ENCODE measurements around the gene ZNF687.

Gene ZNF687

DNA sequence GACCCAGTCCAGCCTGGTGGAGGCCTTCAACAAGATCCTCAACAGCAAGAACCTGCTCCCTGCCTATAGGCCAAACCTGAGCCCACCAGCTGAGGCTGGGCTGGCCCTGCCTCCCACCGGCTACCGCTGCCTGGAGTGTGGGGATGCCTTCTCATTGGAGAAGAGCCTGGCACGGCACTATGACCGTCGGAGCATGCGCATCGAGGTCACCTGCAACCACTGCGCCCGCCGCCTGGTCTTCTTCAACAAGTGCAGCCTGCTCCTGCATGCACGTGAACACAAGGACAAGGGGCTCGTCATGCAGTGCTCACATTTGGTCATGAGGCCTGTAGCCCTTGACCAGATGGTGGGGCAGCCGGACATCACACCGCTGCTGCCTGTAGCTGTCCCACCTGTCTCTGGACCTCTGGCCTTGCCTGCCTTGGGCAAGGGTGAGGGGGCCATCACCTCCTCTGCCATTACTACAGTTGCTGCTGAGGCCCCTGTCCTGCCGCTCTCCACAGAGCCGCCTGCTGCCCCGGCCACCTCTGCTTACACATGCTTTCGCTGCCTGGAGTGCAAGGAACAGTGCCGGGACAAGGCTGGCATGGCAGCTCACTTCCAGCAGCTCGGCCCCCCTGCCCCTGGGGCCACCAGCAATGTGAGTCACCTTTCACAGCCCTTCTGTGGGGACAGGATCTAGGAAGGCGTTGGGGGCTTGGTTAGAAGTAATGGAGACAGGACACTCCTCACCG, 5.8 kb downstream of the ZNF687 start:
- no peak for DNase-seq (ENCODE audit: low spot score in 2 of 2)
- H3K27me3 Mint-ChIP-seq = no peaks in the 10 kb centered on the region
- H3K27ac Mint-ChIP-seq = no peak overlapping the region
- ATAC-seq (ENCODE audit: low read depth) = no peak
- H3K9me3 Mint-ChIP-seq = no peaks in the 10 kb centered on the region
- no peak overlapping the region for H3K4me3 Mint-ChIP-seq
- H3K4me1 Mint-ChIP-seq = peaks cover 33% of the 10 kb centered on the region
- peaks cover 8% of the 10 kb centered on the region for H3K36me3 Mint-ChIP-seq

DNA sequence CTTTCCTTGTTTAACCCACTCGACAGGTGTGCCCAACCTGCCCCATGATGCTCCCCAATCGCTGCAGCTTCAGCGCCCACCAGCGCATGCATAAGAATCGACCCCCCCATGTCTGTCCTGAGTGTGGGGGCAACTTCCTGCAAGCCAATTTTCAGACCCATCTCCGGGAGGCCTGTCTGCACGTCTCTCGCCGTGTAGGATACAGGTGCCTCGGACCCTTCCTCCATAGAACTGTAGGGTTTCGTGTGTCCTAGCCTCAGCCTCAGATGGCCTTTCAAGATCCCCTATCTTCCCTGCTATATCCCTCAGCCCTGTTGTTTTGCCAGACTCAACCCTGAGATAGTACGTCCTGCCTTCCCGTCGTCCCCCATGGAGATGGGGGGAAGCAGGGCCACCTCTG, 6.4 kb downstream of the ZNF687 start:
- Mint-ChIP-seq H3K9me3 (no peaks in the 10 kb centered on the region), H3K36me3 (peaks cover 8% of the 10 kb centered on the region), H3K4me1 (peaks cover 27% of the 10 kb centered on the region), H3K27me3 (no peaks in the 10 kb centered on the region), H3K27ac (no peak overlapping the region), H3K4me3 (no peak overlapping the region)
- ATAC-seq (ENCODE audit: low read depth) = no peak
- DNase-seq (ENCODE audit: low spot score in 2 of 2) = no peak

DNA sequence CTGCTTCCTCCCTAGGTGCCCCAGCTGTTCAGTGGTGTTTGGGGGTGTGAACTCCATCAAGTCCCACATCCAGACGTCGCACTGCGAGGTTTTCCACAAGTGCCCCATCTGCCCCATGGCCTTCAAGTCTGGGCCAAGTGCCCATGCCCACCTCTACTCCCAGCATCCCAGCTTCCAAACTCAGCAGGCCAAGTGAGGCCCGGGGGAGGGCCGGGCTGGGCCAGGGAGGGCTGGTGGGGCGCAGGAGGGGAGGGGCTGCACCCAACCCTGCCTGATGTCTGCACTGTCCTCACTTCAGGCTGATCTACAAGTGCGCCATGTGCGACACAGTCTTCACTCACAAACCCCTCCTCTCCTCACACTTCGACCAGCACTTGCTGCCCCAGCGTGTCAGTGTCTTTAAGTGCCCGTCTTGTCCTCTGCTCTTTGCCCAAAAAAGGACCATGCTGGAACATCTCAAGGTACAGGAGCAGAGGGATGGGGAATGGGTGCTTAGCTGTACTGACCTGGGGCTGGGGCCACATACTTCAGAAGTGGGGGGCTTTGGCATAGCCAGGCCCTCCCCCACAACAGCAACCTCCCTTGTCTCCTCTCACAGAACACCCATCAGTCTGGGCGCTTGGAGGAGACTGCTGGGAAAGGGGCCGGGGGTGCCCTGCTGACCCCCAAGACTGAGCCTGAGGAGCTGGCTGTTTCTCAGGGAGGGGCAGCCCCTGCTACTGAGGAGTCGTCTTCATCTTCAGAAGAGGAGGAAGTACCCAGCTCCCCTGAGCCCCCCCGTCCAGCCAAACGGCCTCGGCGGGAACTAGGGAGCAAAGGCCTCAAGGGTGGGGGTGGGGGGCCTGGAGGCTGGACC, 7.2 kb downstream of the ZNF687 start:
- DNase-seq (ENCODE audit: low spot score in 2 of 2) (peak in 1 of 2 donors; percentile 13), ATAC-seq (ENCODE audit: low read depth) (no peak)
- Mint-ChIP-seq H3K4me3 (no peak overlapping the region), H3K27me3 (no peaks in the 10 kb centered on the region), H3K36me3 (peaks cover 13% of the 10 kb centered on the region), H3K4me1 (peaks cover 19% of the 10 kb centered on the region), H3K27ac (no peak overlapping the region), H3K9me3 (no peaks in the 10 kb centered on the region)

DNA sequence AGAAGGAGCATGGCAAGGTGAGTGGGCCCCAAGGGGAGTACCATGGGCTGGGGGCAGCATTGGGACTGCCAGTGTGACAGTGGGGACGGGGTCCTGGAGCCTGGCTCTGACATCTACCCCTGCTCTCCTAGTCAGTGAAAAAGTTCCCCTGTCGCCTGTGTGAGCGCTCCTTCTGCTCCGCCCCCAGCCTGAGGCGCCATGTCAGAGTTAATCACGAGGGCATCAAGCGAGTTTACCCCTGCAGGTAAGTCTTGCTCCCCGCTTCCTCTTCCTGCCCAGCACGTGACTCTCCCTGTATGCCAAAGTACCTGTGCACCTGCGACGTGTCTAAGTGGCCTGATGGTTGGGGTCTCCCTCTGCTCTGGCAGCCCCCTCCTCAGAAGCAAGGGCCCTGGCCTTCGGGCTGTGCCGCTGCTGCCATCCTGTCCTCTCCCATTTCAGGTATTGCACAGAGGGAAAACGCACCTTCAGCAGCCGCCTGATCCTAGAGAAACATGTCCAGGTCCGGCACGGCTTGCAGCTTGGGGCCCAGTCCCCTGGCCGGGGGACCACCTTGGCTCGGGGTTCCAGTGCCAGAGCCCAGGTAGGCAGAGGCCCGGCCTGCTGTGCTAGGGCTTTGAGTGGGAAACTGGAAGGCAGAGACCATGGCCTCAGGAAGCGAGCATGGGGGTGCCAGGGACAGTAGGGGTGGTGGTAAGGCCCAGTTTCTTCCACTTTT, 8.1 kb downstream of the ZNF687 start:
- no peak for ATAC-seq (ENCODE audit: low read depth)
- Mint-ChIP-seq H3K4me3 (no peak overlapping the region), H3K36me3 (peaks cover 14% of the 10 kb centered on the region), H3K27ac (peak overlapping the region; percentile 53), H3K27me3 (no peaks in the 10 kb centered on the region), H3K9me3 (no peaks in the 10 kb centered on the region), H3K4me1 (peaks cover 16% of the 10 kb centered on the region)
- no peak for DNase-seq (ENCODE audit: low spot score in 2 of 2)

GRCh38 chr1:151290709-151291303, 8.7 kb downstream of the ZNF687 start:
- peak overlapping the region; percentile 53 for H3K27ac Mint-ChIP-seq

GRCh38 chr1:151292207-151293030, 10.3 kb downstream of the ZNF687 start:
- no peaks in the 10 kb centered on the region for H3K9me3 Mint-ChIP-seq
- no peak overlapping the region for H3K4me3 Mint-ChIP-seq
- H3K36me3 Mint-ChIP-seq = peaks cover 17% of the 10 kb centered on the region
- peaks cover 11% of the 10 kb centered on the region for H3K4me1 Mint-ChIP-seq
- ATAC-seq (ENCODE audit: low read depth) (peak; percentile 56), DNase-seq (ENCODE audit: low spot score in 2 of 2) (no peak)
- peak overlapping the region; percentile 84 for H3K27ac Mint-ChIP-seq
- H3K27me3 Mint-ChIP-seq = no peaks in the 10 kb centered on the region

More at GRCh38 chr1:151290709-151291303, 8.7 kb downstream of the ZNF687 start:
- no peaks in the 10 kb centered on the region for H3K27me3 Mint-ChIP-seq
- no peak overlapping the region for H3K4me3 Mint-ChIP-seq
- peaks cover 16% of the 10 kb centered on the region for H3K4me1 Mint-ChIP-seq
- DNase-seq (ENCODE audit: low spot score in 2 of 2) (no peak), ATAC-seq (ENCODE audit: low read depth) (no peak)
- H3K36me3 Mint-ChIP-seq = peaks cover 17% of the 10 kb centered on the region
- no peaks in the 10 kb centered on the region for H3K9me3 Mint-ChIP-seq

GRCh38 chr1:151293093-151293492, 11.0 kb downstream of the ZNF687 start:
- H3K4me3 Mint-ChIP-seq = no peak overlapping the region
- peak overlapping the region; percentile 84 for H3K27ac Mint-ChIP-seq
- no peaks in the 10 kb centered on the region for H3K9me3 Mint-ChIP-seq
- H3K36me3 Mint-ChIP-seq = peaks cover 18% of the 10 kb centered on the region
- ATAC-seq (ENCODE audit: low read depth) (no peak), DNase-seq (ENCODE audit: low spot score in 2 of 2) (no peak)
- peaks cover 11% of the 10 kb centered on the region for H3K4me1 Mint-ChIP-seq
- no peaks in the 10 kb centered on the region for H3K27me3 Mint-ChIP-seq

DNA sequence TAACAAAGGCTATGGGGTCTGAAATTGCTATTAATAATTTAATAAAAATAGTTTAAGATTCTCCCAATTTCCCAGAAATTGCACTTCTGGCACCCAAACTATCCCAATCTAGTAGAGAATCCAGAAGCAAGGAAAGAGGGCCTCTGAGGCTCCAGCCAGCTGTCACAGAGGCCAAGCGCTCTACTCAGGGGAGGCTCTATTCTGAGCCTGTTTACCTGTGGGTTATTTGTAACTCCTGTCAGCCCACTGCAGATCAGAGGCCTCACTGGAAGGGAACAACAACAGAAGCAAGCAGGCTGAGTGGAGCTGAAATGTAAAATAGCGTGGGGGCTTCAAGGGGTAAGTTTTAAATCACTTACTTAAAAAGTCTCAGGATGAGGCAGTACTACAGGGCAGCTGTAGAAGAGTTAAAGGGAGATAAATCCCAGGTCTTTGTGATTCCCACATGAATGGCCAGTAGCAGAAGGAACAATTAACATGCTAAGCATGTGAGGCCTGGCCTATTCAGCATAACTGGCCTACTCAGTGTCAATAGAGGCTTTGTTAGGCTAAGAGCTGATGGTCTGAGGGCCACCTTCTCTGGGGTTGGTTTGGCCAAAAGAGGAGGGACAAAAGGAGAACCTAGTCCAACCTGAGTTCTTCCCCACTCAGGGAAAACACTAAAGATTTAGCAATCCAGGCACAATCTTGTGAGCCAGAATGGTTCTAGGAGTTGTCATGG, 12.8 kb downstream of the ZNF687 start:
- H3K27me3 Mint-ChIP-seq = no peaks in the 10 kb centered on the region
- no peak overlapping the region for H3K27ac Mint-ChIP-seq
- no peak for ATAC-seq (ENCODE audit: low read depth)
- DNase-seq (ENCODE audit: low spot score in 2 of 2) = no peak
- H3K9me3 Mint-ChIP-seq = no peaks in the 10 kb centered on the region
- peaks cover 29% of the 10 kb centered on the region for H3K36me3 Mint-ChIP-seq
- no peaks in the 10 kb centered on the region for H3K4me1 Mint-ChIP-seq
- no peak overlapping the region for H3K4me3 Mint-ChIP-seq

GRCh38 chr1:151309811-151310323, 27.8 kb downstream of the ZNF687 start:
- Mint-ChIP-seq H3K36me3 (peaks cover 46% of the 10 kb centered on the region), H3K27me3 (no peaks in the 10 kb centered on the region), H3K4me3 (no peak overlapping the region), H3K27ac (peak overlapping the region; percentile 45), H3K9me3 (no peaks in the 10 kb centered on the region), H3K4me1 (peaks cover 19% of the 10 kb centered on the region)
- ATAC-seq (ENCODE audit: low read depth) (no peak), DNase-seq (ENCODE audit: low spot score in 2 of 2) (no peak)

DNA sequence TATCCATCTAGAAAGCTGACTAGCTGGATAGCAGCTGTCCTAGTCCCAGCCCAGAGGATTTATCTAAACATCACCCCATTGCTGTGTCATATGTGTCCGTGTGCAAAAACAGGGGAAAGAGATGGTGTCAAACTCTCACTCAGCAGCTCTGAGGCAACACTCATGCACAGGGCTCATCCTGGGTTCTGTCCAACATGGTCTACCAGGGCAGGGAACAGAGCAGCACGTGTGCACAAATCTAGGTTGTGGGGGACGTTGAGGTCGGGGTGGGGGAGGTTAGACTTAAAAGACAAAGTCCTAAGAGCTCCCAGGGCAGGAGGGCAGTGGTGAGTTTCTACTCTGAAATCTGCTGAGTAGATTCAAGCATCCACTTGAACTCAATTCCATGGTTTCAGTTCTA, 28.9 kb downstream of the ZNF687 start:
- Mint-ChIP-seq H3K4me3 (no peak overlapping the region), H3K36me3 (peaks cover 41% of the 10 kb centered on the region), H3K9me3 (no peaks in the 10 kb centered on the region), H3K4me1 (peaks cover 23% of the 10 kb centered on the region), H3K27me3 (no peaks in the 10 kb centered on the region), H3K27ac (peak overlapping the region; percentile 49)
- ATAC-seq (ENCODE audit: low read depth) (no peak), DNase-seq (ENCODE audit: low spot score in 2 of 2) (no peak)

- Mint-ChIP-seq H3K27ac (peak overlapping the region; percentile 49), H3K27me3 (no peaks in the 10 kb centered on the region), H3K4me1 (peaks cover 23% of the 10 kb centered on the region), H3K9me3 (no peaks in the 10 kb centered on the region), H3K36me3 (peaks cover 42% of the 10 kb centered on the region), H3K4me3 (no peak overlapping the region)
- DNase-seq (ENCODE audit: low spot score in 2 of 2) (no peak), ATAC-seq (ENCODE audit: low read depth) (no peak)
Observed at GRCh38 chr1:151311589-151312331, 29.7 kb downstream of the ZNF687 start.

DNA sequence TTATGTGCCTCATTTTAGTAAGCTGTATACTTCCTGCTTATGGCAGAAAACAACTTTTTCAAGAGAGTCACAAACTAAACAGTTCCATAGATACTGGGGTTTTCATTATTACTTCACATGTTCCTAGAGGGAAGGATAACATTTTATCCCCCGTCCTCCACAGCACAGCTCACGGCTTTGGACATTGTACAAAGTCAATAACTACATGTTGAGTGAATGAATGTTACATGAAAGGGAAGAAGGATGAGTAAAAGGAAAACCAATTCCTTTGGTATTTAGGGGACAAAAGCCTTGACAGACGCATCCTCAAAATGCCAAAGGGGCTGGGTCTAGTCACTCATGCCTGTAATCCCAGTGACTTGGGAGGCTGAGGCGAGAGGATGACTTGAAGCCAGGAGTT, 30.3 kb downstream of the ZNF687 start:
- DNase-seq (ENCODE audit: low spot score in 2 of 2) (no peak), ATAC-seq (ENCODE audit: low read depth) (no peak)
- no peaks in the 10 kb centered on the region for H3K27me3 Mint-ChIP-seq
- no peak overlapping the region for H3K27ac Mint-ChIP-seq
- H3K4me1 Mint-ChIP-seq = peaks cover 23% of the 10 kb centered on the region
- no peaks in the 10 kb centered on the region for H3K9me3 Mint-ChIP-seq
- H3K4me3 Mint-ChIP-seq = no peak overlapping the region
- peaks cover 37% of the 10 kb centered on the region for H3K36me3 Mint-ChIP-seq

All from memory B cell (primary cell).